GM23338 (cell line): Measurements from ENCODE around the gene PTGFR. TPM values are rescaled to one million over a fixed set of nuclear protein-coding genes. Genes with fewer than 3 reads are reported as not detected.

Experiments used
- ATAC-seq: fragments of 200-7000 bp; cut with Tn5 transposase; 3 replicates; pipeline ENCODE4 v1.9.1; 2020
- DNase-seq: peaks from one replicate; pipeline ENCODE4 v3.0.0-alpha.2; 2015; ENCODE audit warnings: low spot score
- H2AFZ ChIP-seq: fragments of 200-600 bp; sonication (generic); 2 replicates; pipeline ENCODE4 v1.8.0; 2016; ENCODE audit warnings: antibody characterized with exemption, mild to moderate bottlenecking, moderate library complexity
- H3F3A ChIP-seq: fragments of 200-600 bp; sonication (generic); replicated peaks from 2 replicates; pipeline ENCODE4 v1.8.0; 2017; ENCODE audit warnings: antibody characterized with exemption, mixed run types, low read depth
- H3K27ac ChIP-seq: fragments of 200-600 bp; sonication (generic); 2 replicates; pipeline ENCODE4 v1.6.1; 2016; ENCODE audit warnings: low read depth
- H3K27me3 ChIP-seq: fragments of 200-600 bp; sonication (generic); 2 replicates; pipeline ENCODE4 v1.8.0; 2016; ENCODE audit warnings: mild to moderate bottlenecking, mixed run types, moderate library complexity; ENCODE audit not compliant: insufficient read depth
- H3K36me3 ChIP-seq: fragments of 200-600 bp; sonication (generic); 2 replicates; pipeline ENCODE4 v1.8.0; 2016; ENCODE audit warnings: mild to moderate bottlenecking; ENCODE audit not compliant: insufficient read depth
- H3K4me1 ChIP-seq: fragments of 200-600 bp; sonication (generic); 2 replicates; pipeline ENCODE4 v1.8.0; 2016; ENCODE audit warnings: mild to moderate bottlenecking, moderate library complexity; ENCODE audit not compliant: insufficient read depth
- H3K4me2 ChIP-seq: fragments of 200-600 bp; sonication (generic); 2 replicates; pipeline ENCODE4 v1.7.1; 2017; ENCODE audit warnings: mixed run types
- H3K4me3 ChIP-seq: fragments of 200-600 bp; sonication (generic); 2 replicates; pipeline ENCODE4 v1.6.1; 2016; ENCODE audit warnings: mixed run types
- H3K79me2 ChIP-seq: fragments of 200-600 bp; sonication (generic); replicated peaks from 2 replicates; pipeline ENCODE4 v1.8.0; 2017; ENCODE audit warnings: mild to moderate bottlenecking; ENCODE audit not compliant: insufficient read depth
- H3K9me2 ChIP-seq: fragments of 200-600 bp; sonication (generic); 2 replicates; pipeline ENCODE4 v1.8.0; 2017; ENCODE audit not compliant: insufficient read depth
- H4K20me1 ChIP-seq: fragments of 200-600 bp; sonication (generic); replicated peaks from 2 replicates; pipeline ENCODE4 v1.8.0; 2017; ENCODE audit warnings: mild to moderate bottlenecking; ENCODE audit not compliant: insufficient read depth
- H3K27ac Mint-ChIP-seq: 2 replicates; pipeline ENCODE4 v1.8.0; 2020; ENCODE audit warnings: inconsistent platforms, mild to moderate bottlenecking, moderate library complexity, mixed read lengths
- H3K27me3 Mint-ChIP-seq: 3 replicates; pipeline ENCODE4 v1.8.0; 2022; ENCODE audit warnings: low read depth, mild to moderate bottlenecking, moderate library complexity, mixed read lengths, inconsistent platforms; ENCODE audit not compliant: insufficient read depth, poor library complexity
- H3K36me3 Mint-ChIP-seq: 3 replicates; pipeline ENCODE4 v1.8.0; 2021; ENCODE audit warnings: low read depth, mild to moderate bottlenecking, inconsistent platforms, moderate library complexity, mixed read lengths
- H3K4me1 Mint-ChIP-seq: 3 replicates; pipeline ENCODE4 v1.8.0; 2020; ENCODE audit warnings: mild to moderate bottlenecking, inconsistent platforms, mixed read lengths
- H3K4me3 Mint-ChIP-seq: 3 replicates; pipeline ENCODE4 v1.8.0; 2021; ENCODE audit warnings: moderate library complexity, mild to moderate bottlenecking, inconsistent platforms, mixed read lengths
- H3K9me3 Mint-ChIP-seq: 3 replicates; pipeline ENCODE4 v1.8.0; 2020; ENCODE audit warnings: moderate library complexity, mild to moderate bottlenecking, inconsistent platforms, mixed read lengths
- CREB1 ChIP-seq: fragments of 250-450 bp; sonication (Bioruptor Pico); IDR thresholded peaks from 2 replicates; pipeline ENCODE4 v1.5.0; 2020; ENCODE audit warnings: low read depth, mild to moderate bottlenecking, moderate library complexity
- CTCF ChIP-seq, 2 experiments: fragments of 200-600 bp in 1 of 2; sonication (generic) in 1 of 2; conservative IDR thresholded peaks; 2 replicates each; pipeline versions ENCODE4 v1.5.1 to v1.6.1; 2016 to 2017; ENCODE audit warnings: antibody characterized with exemption in 2 of 2, low read depth in 2 of 2, mild to moderate bottlenecking in 2 of 2, moderate library complexity in 1 of 2
- ETS1 ChIP-seq: IDR thresholded peaks from 2 replicates; pipeline ENCODE4 v1.6.1; 2016; ENCODE audit warnings: antibody characterized with exemption
- EZH2 ChIP-seq: fragments of 200-600 bp; sonication (generic); IDR thresholded peaks from one replicate; pipeline ENCODE4 v1.8.0; 2017; ENCODE audit warnings: antibody characterized with exemption, mild to moderate bottlenecking, low read depth; ENCODE audit not compliant: unreplicated experiment
- EZH2phosphoT487 ChIP-seq: fragments of 200-600 bp; sonication (generic); IDR thresholded peaks from one replicate; pipeline ENCODE4 v1.8.1; 2018; ENCODE audit warnings: antibody characterized with exemption; ENCODE audit not compliant: unreplicated experiment
- JUNB ChIP-seq: IDR thresholded peaks from one replicate; pipeline ENCODE4 v1.6.1; 2016; ENCODE audit warnings: antibody characterized with exemption; ENCODE audit not compliant: unreplicated experiment
- NANOG ChIP-seq: IDR thresholded peaks from 2 replicates; pipeline ENCODE4 v1.6.1; 2016; ENCODE audit warnings: antibody characterized with exemption, borderline replicate concordance
- POLR2AphosphoS5 ChIP-seq: IDR thresholded peaks from 2 replicates; pipeline ENCODE4 v1.6.1; 2016; ENCODE audit warnings: antibody characterized with exemption, low read depth
- REST ChIP-seq: IDR thresholded peaks from one replicate; pipeline ENCODE4 v1.6.1; 2018; ENCODE audit warnings: antibody characterized with exemption; ENCODE audit not compliant: unreplicated experiment
- STAT1 ChIP-seq: IDR thresholded peaks from one replicate; pipeline ENCODE4 v1.6.1; 2016; ENCODE audit warnings: antibody characterized with exemption; ENCODE audit not compliant: unreplicated experiment
- ZNF114 ChIP-seq: fragments of 250-450 bp; sonication (Bioruptor Pico); IDR thresholded peaks from 2 replicates; pipeline ENCODE4 v1.5.0; 2020; ENCODE audit warnings: mild to moderate bottlenecking, moderate library complexity
- ZNF331 ChIP-seq: fragments of 250-450 bp; sonication (Bioruptor Pico); IDR thresholded peaks from 2 replicates; pipeline ENCODE4 v1.5.0; 2020; ENCODE audit warnings: low read depth, mild to moderate bottlenecking, moderate library complexity
- ZNF462 ChIP-seq: fragments of 250-450 bp; sonication (Bioruptor Pico); IDR thresholded peaks from 2 replicates; pipeline ENCODE4 v1.5.0; 2020; ENCODE audit warnings: mild to moderate bottlenecking, moderate library complexity
- polyA plus RNA-seq: library from polyadenylated mRNA; unstranded; fragments of >200 nt; fragmentation: Nextera tagmentation; extraction: Ambion mirVana; gene quantifications from 2 replicates; pipeline ENCODE4 v1.2.1, GENCODE V29; 2016
- total RNA-seq: library from RNA; depleted of rRNA; stranded (reverse); fragments of >200 nt; shearing (Covaris generic); gene quantifications from 2 replicates; pipeline ENCODE4 v1.2.3, GENCODE V29; 2014

PTGFR gene
- total and polyA plus RNA-seq, 2 experiments from 2014 or later, result 0.24 TPM; not detected in 1

- no peaks in the 10 kb centered on the region for H3K4me1 ChIP-seq
- no peak for ATAC-seq
- H3K4me2 ChIP-seq, result no peak overlapping the region
- H3K4me3 ChIP-seq, result no peak overlapping the region
- H3K36me3 ChIP-seq, result 0 out of 2 replicates have a peak, but pooled peaks cover 5% of the 10 kb centered on the region
- no peaks in the 10 kb centered on the region for H3K79me2 ChIP-seq
- H3K4me1 Mint-ChIP-seq, result no peaks in the 10 kb centered on the region
- H3K36me3 Mint-ChIP-seq, result no peaks in the 10 kb centered on the region; the same call in 2 of the 3 replicates
- H3K4me3 Mint-ChIP-seq, result no peak overlapping the region
- H3K9me3 Mint-ChIP-seq, result peaks cover 5% of the 10 kb centered on the region; the same call in 1 of the 3 replicates
- no peak overlapping the region for H3K27ac ChIP-seq
- no peak overlapping the region for H2AFZ ChIP-seq
- H3K9me2 ChIP-seq, result peaks cover 11% of the 10 kb centered on the region; the same call in 1 of the 2 replicates
- no peaks in the 10 kb centered on the region for H3F3A ChIP-seq
- DNase-seq, result no peak
- no peaks in the 10 kb centered on the region for H4K20me1 ChIP-seq
- no peaks in the 10 kb centered on the region for H3K27me3 Mint-ChIP-seq
- TF ChIP-seq REST (no peak), POLR2AphosphoS5 (no peak), ETS1 (no peak), EZH2 (no peak), STAT1 (no peak), EZH2phosphoT487 (no peak), CREB1 (CRISPR knock-in tag) (no peak), CTCF (conservative IDR thresholded peaks at IDR 0.05; ENCODE audit: low read depth in 2 of 2) (no peak), NANOG (no peak), ZNF331 (CRISPR knock-in tag) (no peak), JUNB (no peak), ZNF462 (CRISPR knock-in tag) (no peak), ZNF114 (CRISPR knock-in tag) (no peak)
- H3K27me3 ChIP-seq, result no peaks in the 10 kb centered on the region
- no peak overlapping the region for H3K27ac Mint-ChIP-seq
Observed at GRCh38 chr1:78464449-78464891, 26.3 kb upstream of the PTGFR start.
